ENCODE measurements around the gene UBE4A.

GRCh38 chr11:118319337-118319707 lies 40.1 kb upstream of the UBE4A start:
- TF ChIP-seq CTCF (IDR thresholded peaks at IDR 0.05; ENCODE audit: low read depth, low read length) (no peak), POLR2A (IDR thresholded peaks at IDR 0.05; ENCODE audit: extremely low read depth, insufficient read length) (no peak), MYC (IDR thresholded peaks at IDR 0.05; ENCODE audit: low read depth, low read length) (no peak)

Data from NB4 (cell line).